Body of pancreas (tissue), 4 donors: ENCODE data around the gene TMEM184A.

Experiments used
- POLR2A ChIP-seq, 3 donors: fragments of 450-650 bp; IDR thresholded peaks; one replicate each; pipeline ENCODE4 v1.6.1; 2016; ENCODE audit warnings: antibody characterized with exemption in 3 of 3, mild to moderate bottlenecking in 2 of 3
- TF ChIP-seq, protein P1 (sequence below), 7 experiments: fragments of 450-650 bp in 4 of 7; fragments of 200-600 bp in 3 of 7; sonication (generic) in 3 of 7; IDR thresholded peaks; one replicate each; pipeline ENCODE4 v1.5.1; 2016 to 2019; ENCODE audit warnings: antibody characterized with exemption in 7 of 7

GRCh38 chr7:1591876-1592275, 35.9 kb upstream of the TMEM184A start:
- TF ChIP-seq, protein P1, sequence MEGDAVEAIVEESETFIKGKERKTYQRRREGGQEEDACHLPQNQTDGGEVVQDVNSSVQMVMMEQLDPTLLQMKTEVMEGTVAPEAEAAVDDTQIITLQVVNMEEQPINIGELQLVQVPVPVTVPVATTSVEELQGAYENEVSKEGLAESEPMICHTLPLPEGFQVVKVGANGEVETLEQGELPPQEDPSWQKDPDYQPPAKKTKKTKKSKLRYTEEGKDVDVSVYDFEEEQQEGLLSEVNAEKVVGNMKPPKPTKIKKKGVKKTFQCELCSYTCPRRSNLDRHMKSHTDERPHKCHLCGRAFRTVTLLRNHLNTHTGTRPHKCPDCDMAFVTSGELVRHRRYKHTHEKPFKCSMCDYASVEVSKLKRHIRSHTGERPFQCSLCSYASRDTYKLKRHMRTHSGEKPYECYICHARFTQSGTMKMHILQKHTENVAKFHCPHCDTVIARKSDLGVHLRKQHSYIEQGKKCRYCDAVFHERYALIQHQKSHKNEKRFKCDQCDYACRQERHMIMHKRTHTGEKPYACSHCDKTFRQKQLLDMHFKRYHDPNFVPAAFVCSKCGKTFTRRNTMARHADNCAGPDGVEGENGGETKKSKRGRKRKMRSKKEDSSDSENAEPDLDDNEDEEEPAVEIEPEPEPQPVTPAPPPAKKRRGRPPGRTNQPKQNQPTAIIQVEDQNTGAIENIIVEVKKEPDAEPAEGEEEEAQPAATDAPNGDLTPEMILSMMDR (IDR thresholded peaks at IDR 0.05), result no peak
- no peak for TF ChIP-seq POLR2A (IDR thresholded peaks at IDR 0.05)
